ENCODE measurements around the gene RFXANK.
"Not testable (repeated sequence)": the region's sequence is repeated elsewhere in the genome, so short reads cannot be mapped to it uniquely, and the experiment has no call there.

Gene RFXANK

DNA sequence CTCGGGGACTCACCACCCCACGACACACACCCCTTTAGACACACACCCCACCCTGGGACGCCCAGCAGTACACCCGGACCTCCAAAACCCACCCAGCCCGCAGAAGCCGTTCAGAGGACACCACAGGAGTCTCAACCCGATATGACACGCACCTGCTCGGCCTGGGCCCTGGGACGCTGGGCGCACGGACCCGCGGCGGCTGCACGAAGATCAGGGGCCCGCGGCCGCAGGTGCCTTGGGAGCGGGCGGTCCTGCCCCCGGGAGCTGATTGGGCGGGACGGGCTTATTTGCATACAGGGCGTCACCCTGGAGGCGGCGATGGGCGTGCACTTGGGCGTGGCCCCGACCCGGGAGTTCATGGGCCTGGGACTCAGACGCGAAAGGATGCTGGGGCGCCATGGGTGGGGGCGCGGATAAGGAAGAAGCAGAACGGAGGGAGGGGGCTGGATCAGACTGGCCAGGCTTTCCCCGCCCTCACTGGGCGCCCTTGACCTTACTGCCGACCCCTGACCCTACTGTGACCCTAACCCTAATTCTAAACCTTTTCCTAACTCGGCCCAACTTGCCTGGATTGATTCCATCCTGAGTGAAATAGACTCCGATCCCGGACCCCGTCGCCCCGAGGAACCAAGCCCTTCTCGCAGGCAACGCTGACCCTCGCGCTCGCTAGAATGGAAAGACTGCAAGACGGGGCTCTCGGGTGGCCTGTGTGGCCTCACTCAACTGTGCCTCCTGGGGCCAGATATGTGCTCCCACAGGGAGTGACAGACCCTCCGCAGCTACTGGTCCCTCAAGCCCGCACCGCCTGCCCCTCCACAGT, 21.8 kb upstream of the RFXANK start, which contains the start of gene MEF2B:
MEF2B (minus strand) TSS at position 211 of the 820 bp plus-strand sequence. CDS start 19,528 bp downstream, outside the sequence.
- in situ Hi-C loops (cut with HindIII; ENCODE audit: low sequenced_read_pairs) = no loop called here
- H3K4me3 ChIP-seq (ENCODE audit: low read depth, low read length) = no peak within 1 kb of the TSS
- TF ChIP-seq, protein P1, sequence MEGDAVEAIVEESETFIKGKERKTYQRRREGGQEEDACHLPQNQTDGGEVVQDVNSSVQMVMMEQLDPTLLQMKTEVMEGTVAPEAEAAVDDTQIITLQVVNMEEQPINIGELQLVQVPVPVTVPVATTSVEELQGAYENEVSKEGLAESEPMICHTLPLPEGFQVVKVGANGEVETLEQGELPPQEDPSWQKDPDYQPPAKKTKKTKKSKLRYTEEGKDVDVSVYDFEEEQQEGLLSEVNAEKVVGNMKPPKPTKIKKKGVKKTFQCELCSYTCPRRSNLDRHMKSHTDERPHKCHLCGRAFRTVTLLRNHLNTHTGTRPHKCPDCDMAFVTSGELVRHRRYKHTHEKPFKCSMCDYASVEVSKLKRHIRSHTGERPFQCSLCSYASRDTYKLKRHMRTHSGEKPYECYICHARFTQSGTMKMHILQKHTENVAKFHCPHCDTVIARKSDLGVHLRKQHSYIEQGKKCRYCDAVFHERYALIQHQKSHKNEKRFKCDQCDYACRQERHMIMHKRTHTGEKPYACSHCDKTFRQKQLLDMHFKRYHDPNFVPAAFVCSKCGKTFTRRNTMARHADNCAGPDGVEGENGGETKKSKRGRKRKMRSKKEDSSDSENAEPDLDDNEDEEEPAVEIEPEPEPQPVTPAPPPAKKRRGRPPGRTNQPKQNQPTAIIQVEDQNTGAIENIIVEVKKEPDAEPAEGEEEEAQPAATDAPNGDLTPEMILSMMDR (IDR thresholded peaks at IDR 0.05; ENCODE audit: low read depth, low read length) = no peak
- DNase-seq (ENCODE audit: low read depth, low spot score) = peak; percentile 55

DNA sequence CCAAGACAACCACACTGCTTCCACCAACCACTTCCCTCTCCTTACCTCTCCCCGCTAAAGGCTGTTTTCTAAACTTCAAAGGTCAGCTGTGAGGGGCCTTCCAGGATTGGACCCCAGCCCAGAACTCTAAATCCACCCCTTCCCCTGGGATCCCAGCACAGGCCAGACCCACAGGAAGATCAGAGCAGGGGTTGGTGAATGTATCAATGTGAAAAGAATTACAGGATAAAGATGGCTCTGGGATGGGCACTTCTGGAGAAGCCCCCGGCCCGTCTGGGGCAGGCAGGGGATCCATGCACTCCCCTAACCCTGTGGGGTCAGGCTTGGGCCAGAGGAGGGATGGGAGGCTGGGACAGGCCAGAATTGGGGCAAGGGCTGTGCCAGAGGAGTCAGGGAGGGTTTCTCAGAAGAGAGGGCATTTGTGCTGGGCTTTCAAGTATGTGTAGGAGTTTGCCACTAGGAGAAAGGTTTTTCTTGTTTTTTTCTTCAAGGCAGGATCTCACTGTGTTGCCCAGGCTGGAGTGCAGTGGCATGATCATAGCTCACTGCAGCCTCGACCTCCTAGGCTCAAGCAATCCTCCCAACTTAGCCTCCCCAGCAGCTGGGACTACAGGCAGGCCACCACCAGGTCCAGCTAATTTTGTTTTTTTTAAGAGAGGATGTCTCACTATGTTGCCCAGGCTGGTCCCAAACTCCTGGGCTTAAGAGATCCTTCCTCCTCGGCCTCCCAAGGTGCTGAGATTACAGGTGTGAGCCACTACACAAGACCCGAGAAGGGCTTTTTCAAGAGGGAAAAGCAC, 21.0 kb upstream of the RFXANK start:
- in situ Hi-C loops (cut with HindIII; ENCODE audit: low sequenced_read_pairs) = no loop called here
- TF ChIP-seq, protein P1 (IDR thresholded peaks at IDR 0.05; ENCODE audit: low read depth, low read length) = no peak
- H3K4me3 ChIP-seq (ENCODE audit: low read depth, low read length) = no peak overlapping the region
- no peak for DNase-seq (ENCODE audit: low read depth, low spot score)

DNA sequence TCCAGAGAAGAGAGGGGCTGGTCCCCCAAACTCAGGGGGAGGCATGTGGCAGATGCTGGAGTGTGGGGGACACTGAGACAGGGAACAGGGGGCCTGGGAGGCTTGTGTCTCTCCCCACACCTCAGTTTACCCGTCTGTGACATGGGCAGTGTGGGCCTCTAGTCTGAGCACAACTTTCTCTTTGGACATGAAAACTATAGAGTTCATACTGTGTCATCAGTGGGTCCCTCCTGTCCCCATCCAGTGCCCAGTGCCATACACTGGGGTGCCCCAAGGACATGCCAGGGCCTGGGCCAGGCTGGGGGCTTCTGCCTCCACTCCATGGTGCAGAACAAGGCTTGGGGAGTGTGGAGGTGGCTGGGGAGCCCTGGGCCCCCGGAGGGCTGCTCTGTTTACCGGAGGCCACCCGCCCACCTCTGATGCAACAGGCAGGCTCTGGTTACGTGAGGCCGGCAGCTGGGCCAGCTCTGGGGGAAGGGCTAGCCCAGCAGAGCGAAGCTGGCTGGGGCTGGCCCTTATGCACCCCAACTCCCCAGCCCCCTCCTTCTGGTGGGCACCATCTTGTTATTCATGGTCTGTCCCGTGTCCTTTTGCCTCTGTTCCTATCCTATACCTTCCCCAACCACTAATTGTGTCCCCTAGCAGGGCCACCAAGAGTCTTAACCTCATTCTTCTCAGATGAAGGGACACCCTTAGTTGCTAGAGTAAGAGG, 20.1 kb upstream of the RFXANK start:
- TF ChIP-seq, protein P1 (IDR thresholded peaks at IDR 0.05; ENCODE audit: low read depth, low read length) = no peak
- DNase-seq (ENCODE audit: low read depth, low spot score) = peak; percentile 26
- in situ Hi-C loops (cut with HindIII; ENCODE audit: low sequenced_read_pairs) = no loop called here
- H3K4me3 ChIP-seq (ENCODE audit: low read depth, low read length) = no peak overlapping the region

DNA sequence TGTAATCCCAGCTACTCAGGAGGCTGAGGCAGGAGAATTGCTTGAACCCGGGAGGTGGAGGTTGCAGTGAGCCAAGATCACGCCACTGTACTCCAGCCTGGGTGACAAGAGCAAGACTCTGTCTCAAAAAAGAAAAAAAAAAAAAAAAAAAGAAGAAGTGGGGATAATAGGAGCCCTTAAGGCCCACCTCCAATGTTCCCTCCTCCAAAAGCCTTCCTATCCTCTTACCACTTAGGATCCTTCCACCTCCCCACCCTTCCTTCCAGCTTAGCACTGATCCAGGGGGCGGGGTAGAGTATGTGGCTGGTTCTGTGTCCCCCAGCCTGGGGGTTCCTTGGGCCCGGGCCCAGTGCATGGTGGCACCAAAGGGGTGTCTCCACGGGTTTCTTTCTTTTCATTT, 18.8 kb upstream of the RFXANK start:
- H3K4me3 ChIP-seq (ENCODE audit: low read depth, low read length); DNase-seq (ENCODE audit: low read depth, low spot score); in situ Hi-C loops (cut with HindIII; ENCODE audit: low sequenced_read_pairs): not testable (repeated sequence)

DNA sequence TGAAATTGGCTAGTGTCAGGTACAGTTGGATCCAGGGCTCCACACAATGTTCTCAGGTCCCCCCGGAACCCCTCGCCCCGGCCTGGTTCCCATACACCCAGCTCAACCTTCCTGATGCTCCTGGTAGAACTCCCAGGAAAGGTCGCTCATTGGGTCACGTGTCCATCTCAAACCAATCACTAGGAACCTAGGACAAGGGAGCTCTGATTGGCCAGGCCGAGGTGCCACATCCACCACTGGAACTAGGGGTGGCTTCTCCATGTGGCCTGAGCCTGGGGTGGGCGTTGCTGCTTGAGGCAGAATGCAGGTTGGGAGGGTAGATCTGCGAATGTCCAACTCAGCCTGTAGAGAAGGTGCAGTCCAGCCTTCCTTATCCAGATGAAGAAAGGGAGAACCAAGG, 15.1 kb upstream of the RFXANK start:
- H3K4me3 ChIP-seq (ENCODE audit: low read depth, low read length) = no peak overlapping the region
- no peak for DNase-seq (ENCODE audit: low read depth, low spot score)
- in situ Hi-C loops (cut with HindIII; ENCODE audit: low sequenced_read_pairs) = no loop called here
- TF ChIP-seq, protein P1 (IDR thresholded peaks at IDR 0.05; ENCODE audit: low read depth, low read length) = no peak

DNA sequence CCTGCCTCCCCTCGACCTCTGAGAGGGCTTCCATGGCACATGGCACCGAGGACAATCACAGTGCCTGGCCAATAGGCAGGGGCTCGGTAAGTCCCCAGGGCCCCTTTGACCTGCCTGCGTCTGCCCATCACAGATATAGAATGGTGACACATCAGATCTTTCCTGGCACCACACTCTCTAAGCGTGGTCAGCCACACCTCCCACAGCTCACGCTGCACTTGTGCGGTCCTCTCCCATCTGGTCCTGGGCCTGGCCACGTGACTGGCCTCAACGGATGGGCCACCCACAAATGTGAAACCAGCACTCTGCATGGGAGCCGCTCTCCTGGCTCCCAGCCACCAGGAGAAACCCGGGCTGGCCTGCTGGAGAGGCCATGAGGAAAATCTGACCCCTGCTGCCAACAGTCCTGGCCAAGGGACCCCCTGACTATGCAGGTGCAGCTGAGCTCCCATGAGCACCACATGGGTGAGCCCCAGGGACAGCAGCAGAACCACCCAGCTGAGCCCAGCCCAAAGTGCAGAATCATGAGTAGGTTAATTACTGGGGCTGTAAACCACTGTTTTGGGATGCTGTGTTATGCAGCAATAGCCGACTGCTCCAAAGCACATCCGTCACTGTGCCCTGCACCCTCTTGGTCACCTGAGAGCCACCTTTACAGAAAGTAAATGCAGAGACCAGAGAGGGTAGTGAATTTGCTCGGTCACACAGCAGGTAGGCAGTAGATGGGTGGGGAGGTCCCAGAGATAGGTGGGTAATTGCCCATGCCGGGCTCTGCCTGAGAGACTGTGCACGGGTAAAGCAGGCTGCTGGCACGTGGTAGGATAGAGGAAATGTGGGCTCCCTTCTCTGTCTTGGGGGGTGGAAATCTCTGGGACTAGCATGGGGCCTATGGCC, 12.3 kb upstream of the RFXANK start:
- H3K4me3 ChIP-seq (ENCODE audit: low read depth, low read length) = no peak overlapping the region
- in situ Hi-C loops (cut with HindIII; ENCODE audit: low sequenced_read_pairs) = no loop called here
- TF ChIP-seq, protein P1 (IDR thresholded peaks at IDR 0.05; ENCODE audit: low read depth, low read length) = no peak
- DNase-seq (ENCODE audit: low read depth, low spot score) = no peak
